ENCODE data around the gene ARHGEF7. TPM values are rescaled to one million over a fixed set of nuclear protein-coding genes. Genes with fewer than 3 reads are reported as not detected.

Gene ARHGEF7
- total RNA-seq, 1 donor from 2014 or later = 73.7 TPM

DNA sequence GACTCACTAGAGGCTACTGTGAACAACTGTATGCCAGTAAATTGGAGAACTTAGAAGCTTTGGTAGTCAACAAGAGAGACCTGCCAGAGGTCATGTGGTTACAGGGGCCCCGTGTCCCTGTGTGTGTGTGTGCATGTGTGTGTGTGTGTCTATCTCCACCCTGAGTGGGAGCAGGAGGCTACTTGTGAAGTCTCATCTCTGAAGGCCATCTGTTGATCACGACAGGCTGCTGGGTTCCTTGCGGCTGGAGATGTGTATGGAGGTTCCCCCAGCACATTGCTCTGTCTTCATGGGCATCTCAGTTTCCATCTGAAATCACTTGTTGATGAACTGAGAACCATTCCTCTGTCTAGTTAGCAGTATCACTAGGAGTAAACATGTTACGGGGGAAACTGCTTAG is 147.2 kb downstream of the ARHGEF7 start:
- Mint-ChIP-seq H3K27me3 (ENCODE audit: low read depth, unreplicated experiment) (no peaks in the 10 kb centered on the region), H3K9me3 (ENCODE audit: unreplicated experiment) (peaks cover 2% of the 10 kb centered on the region), H3K4me1 (ENCODE audit: low read depth, unreplicated experiment) (peaks cover 2% of the 10 kb centered on the region), H3K27ac (ENCODE audit: unreplicated experiment) (no peak overlapping the region), H3K4me3 (ENCODE audit: unreplicated experiment) (no peak overlapping the region), H3K36me3 (ENCODE audit: low read depth, unreplicated experiment) (peaks cover 30% of the 10 kb centered on the region)
- H3K4me2 ChIP-seq (ENCODE audit: low read length) = no peak overlapping the region
- peaks cover 3% of the 10 kb centered on the region for H3K36me3 ChIP-seq (ENCODE audit: insufficient read depth, low read length)
- no peak for TF ChIP-seq EZH2 (IDR thresholded peaks at IDR 0.05; ENCODE audit: insufficient read depth, low read length)
- TF ChIP-seq, protein P1, sequence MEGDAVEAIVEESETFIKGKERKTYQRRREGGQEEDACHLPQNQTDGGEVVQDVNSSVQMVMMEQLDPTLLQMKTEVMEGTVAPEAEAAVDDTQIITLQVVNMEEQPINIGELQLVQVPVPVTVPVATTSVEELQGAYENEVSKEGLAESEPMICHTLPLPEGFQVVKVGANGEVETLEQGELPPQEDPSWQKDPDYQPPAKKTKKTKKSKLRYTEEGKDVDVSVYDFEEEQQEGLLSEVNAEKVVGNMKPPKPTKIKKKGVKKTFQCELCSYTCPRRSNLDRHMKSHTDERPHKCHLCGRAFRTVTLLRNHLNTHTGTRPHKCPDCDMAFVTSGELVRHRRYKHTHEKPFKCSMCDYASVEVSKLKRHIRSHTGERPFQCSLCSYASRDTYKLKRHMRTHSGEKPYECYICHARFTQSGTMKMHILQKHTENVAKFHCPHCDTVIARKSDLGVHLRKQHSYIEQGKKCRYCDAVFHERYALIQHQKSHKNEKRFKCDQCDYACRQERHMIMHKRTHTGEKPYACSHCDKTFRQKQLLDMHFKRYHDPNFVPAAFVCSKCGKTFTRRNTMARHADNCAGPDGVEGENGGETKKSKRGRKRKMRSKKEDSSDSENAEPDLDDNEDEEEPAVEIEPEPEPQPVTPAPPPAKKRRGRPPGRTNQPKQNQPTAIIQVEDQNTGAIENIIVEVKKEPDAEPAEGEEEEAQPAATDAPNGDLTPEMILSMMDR (IDR thresholded peaks at IDR 0.05; ENCODE audit: insufficient read depth, low read depth, low read length) = no peak
- peaks cover 18% of the 10 kb centered on the region for H3K79me2 ChIP-seq (ENCODE audit: insufficient read depth, low read length)
- no peak overlapping the region for H3K9ac ChIP-seq (ENCODE audit: low read length)
- no peak overlapping the region for H3K27ac ChIP-seq (ENCODE audit: low read depth, low read length)
- H3K9me3 ChIP-seq (ENCODE audit: insufficient read depth, low read depth, low read length) = no peaks in the 10 kb centered on the region
- no peak overlapping the region for H2AFZ ChIP-seq (ENCODE audit: low read depth, low read length)
- no peaks in the 10 kb centered on the region for H3K4me1 ChIP-seq (ENCODE audit: insufficient read depth, low read length)
- FAIRE-seq = no peak
- DNase-seq (ENCODE audit: low read depth) = no peak
- H4K20me1 ChIP-seq (ENCODE audit: insufficient read depth, low read length) = peaks cover 56% of the 10 kb centered on the region
- H3K4me3 ChIP-seq (ENCODE audit: insufficient read depth, low read depth, low read length) = no peak overlapping the region
- H3K27me3 ChIP-seq (ENCODE audit: insufficient read depth, low read length) = no peaks in the 10 kb centered on the region

DNA sequence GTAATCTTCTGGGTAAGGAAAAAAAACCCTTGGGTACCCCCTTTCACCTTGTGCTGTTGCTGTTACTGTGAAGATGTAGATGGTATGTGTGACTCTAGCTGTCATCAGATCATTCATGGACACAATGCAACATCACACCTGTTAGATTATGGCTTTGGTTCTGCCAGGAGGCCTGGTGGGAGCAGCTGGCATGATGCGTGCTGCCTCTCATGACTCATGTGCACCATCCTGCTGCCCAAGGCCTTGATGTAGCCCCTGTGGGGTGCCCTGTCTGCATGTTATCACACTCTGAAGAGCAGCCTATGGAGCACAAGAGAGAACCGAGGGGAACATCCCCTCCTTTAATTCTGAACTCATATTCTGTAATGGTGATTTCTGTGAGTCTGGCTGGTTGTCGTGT is 147.6 kb downstream of the ARHGEF7 start:
- DNase-seq (ENCODE audit: low read depth) (no peak), FAIRE-seq (no peak)
- peaks cover 55% of the 10 kb centered on the region for H4K20me1 ChIP-seq (ENCODE audit: insufficient read depth, low read length)
- H3K4me1 Mint-ChIP-seq (ENCODE audit: low read depth, unreplicated experiment) = peaks cover 6% of the 10 kb centered on the region
- no peak overlapping the region for H3K4me3 ChIP-seq (ENCODE audit: insufficient read depth, low read depth, low read length)
- H3K27ac Mint-ChIP-seq (ENCODE audit: unreplicated experiment) = no peak overlapping the region
- no peak overlapping the region for H2AFZ ChIP-seq (ENCODE audit: low read depth, low read length)
- no peaks in the 10 kb centered on the region for H3K4me1 ChIP-seq (ENCODE audit: insufficient read depth, low read length)
- H3K36me3 ChIP-seq (ENCODE audit: insufficient read depth, low read length) = no peaks in the 10 kb centered on the region
- H3K79me2 ChIP-seq (ENCODE audit: insufficient read depth, low read length) = peaks cover 18% of the 10 kb centered on the region
- no peaks in the 10 kb centered on the region for H3K27me3 Mint-ChIP-seq (ENCODE audit: low read depth, unreplicated experiment)
- H3K27ac ChIP-seq (ENCODE audit: low read depth, low read length) = no peak overlapping the region
- H3K9me3 Mint-ChIP-seq (ENCODE audit: unreplicated experiment) = peaks cover 2% of the 10 kb centered on the region
- H3K9ac ChIP-seq (ENCODE audit: low read length) = no peak overlapping the region
- no peak for TF ChIP-seq EZH2 (IDR thresholded peaks at IDR 0.05; ENCODE audit: insufficient read depth, low read length)
- TF ChIP-seq, protein P1 (IDR thresholded peaks at IDR 0.05; ENCODE audit: insufficient read depth, low read depth, low read length) = no peak
- no peak overlapping the region for H3K4me2 ChIP-seq (ENCODE audit: low read length)
- peaks cover 33% of the 10 kb centered on the region for H3K36me3 Mint-ChIP-seq (ENCODE audit: low read depth, unreplicated experiment)
- no peaks in the 10 kb centered on the region for H3K9me3 ChIP-seq (ENCODE audit: insufficient read depth, low read depth, low read length)
- no peaks in the 10 kb centered on the region for H3K27me3 ChIP-seq (ENCODE audit: insufficient read depth, low read length)
- no peak overlapping the region for H3K4me3 Mint-ChIP-seq (ENCODE audit: unreplicated experiment)

DNA sequence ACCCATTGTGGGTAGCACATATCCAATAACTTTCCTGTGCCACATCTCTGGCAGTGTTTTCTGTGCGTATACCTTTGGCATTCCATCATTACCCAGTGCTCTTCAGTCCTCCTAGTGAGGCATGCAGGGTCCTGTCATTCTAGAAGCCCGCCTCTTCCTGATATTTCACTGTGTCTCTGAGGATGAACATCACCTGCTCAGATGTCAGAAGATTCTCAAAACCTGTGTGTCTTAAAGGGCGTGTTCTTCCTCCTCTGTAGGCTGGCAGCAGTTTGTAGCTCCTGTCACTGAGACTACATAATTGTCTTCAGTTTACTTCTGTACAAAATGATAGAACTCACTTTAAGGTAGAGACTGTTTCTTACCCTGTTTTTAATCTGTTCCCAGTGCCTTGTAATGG is 148.5 kb downstream of the ARHGEF7 start:
- DNase-seq (ENCODE audit: low read depth) (no peak), FAIRE-seq (no peak)
- peaks cover 2% of the 10 kb centered on the region for H3K9me3 Mint-ChIP-seq (ENCODE audit: unreplicated experiment)
- no peak overlapping the region for H3K9ac ChIP-seq (ENCODE audit: low read length)
- no peaks in the 10 kb centered on the region for H3K4me1 ChIP-seq (ENCODE audit: insufficient read depth, low read length)
- H3K4me2 ChIP-seq (ENCODE audit: low read length) = no peak overlapping the region
- no peak overlapping the region for H3K4me3 ChIP-seq (ENCODE audit: insufficient read depth, low read depth, low read length)
- TF ChIP-seq, protein P1 (IDR thresholded peaks at IDR 0.05; ENCODE audit: insufficient read depth, low read depth, low read length) = no peak
- no peak for TF ChIP-seq EZH2 (IDR thresholded peaks at IDR 0.05; ENCODE audit: insufficient read depth, low read length)
- no peak overlapping the region for H3K27ac ChIP-seq (ENCODE audit: low read depth, low read length)
- H3K36me3 ChIP-seq (ENCODE audit: insufficient read depth, low read length) = peaks cover 3% of the 10 kb centered on the region
- peaks cover 6% of the 10 kb centered on the region for H3K4me1 Mint-ChIP-seq (ENCODE audit: low read depth, unreplicated experiment)
- H4K20me1 ChIP-seq (ENCODE audit: insufficient read depth, low read length) = peaks cover 54% of the 10 kb centered on the region
- no peak overlapping the region for H3K27ac Mint-ChIP-seq (ENCODE audit: unreplicated experiment)
- peaks cover 32% of the 10 kb centered on the region for H3K36me3 Mint-ChIP-seq (ENCODE audit: low read depth, unreplicated experiment)
- H3K27me3 Mint-ChIP-seq (ENCODE audit: low read depth, unreplicated experiment) = no peaks in the 10 kb centered on the region
- no peak overlapping the region for H3K4me3 Mint-ChIP-seq (ENCODE audit: unreplicated experiment)
- no peak overlapping the region for H2AFZ ChIP-seq (ENCODE audit: low read depth, low read length)
- no peaks in the 10 kb centered on the region for H3K27me3 ChIP-seq (ENCODE audit: insufficient read depth, low read length)
- H3K79me2 ChIP-seq (ENCODE audit: insufficient read depth, low read length) = peaks cover 18% of the 10 kb centered on the region
- H3K9me3 ChIP-seq (ENCODE audit: insufficient read depth, low read depth, low read length) = no peaks in the 10 kb centered on the region
